ENCODE measurements around the gene RTL1. TPM values are rescaled to one million over a fixed set of nuclear protein-coding genes. Genes with fewer than 3 reads are reported as not detected.

RTL1 gene
- total RNA-seq, 1 experiment from 2014 or later, result not detected

DNA sequence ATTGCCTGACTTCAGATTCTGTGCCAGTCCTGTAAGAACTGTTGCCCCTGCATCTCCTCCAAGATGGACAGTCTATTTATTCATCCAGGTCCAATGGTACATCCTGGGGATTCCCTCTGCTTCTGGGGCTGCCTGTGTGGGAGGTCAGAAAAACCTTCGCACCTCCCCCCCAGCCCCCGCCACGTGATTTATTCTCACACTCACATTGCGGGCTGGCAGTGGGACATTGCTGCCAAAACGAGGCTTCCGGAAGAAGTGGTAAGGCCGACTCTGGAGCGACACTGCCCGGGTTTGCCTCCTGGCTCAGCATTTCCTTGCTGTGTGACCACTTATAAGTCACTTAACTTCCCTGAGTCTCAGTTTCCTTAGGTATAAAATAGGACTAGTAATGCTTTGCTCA, 5.9 kb upstream of the RTL1 start:
- no peak overlapping the region for H2BK5ac ChIP-seq (ENCODE audit: insufficient read length, low read length)
- H3K18ac ChIP-seq (ENCODE audit: insufficient read length, low read depth, low read length), result no peak overlapping the region
- TF ChIP-seq, protein P1, sequence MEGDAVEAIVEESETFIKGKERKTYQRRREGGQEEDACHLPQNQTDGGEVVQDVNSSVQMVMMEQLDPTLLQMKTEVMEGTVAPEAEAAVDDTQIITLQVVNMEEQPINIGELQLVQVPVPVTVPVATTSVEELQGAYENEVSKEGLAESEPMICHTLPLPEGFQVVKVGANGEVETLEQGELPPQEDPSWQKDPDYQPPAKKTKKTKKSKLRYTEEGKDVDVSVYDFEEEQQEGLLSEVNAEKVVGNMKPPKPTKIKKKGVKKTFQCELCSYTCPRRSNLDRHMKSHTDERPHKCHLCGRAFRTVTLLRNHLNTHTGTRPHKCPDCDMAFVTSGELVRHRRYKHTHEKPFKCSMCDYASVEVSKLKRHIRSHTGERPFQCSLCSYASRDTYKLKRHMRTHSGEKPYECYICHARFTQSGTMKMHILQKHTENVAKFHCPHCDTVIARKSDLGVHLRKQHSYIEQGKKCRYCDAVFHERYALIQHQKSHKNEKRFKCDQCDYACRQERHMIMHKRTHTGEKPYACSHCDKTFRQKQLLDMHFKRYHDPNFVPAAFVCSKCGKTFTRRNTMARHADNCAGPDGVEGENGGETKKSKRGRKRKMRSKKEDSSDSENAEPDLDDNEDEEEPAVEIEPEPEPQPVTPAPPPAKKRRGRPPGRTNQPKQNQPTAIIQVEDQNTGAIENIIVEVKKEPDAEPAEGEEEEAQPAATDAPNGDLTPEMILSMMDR (conservative IDR thresholded peaks at IDR 0.05), result no peak
- no peaks in the 10 kb centered on the region for H3K9me3 ChIP-seq (ENCODE audit: control insufficient read depth, low read depth, low read length)
- H3K27me3 ChIP-seq (ENCODE audit: insufficient read depth, low read length), result peaks cover 6% of the 10 kb centered on the region; the same call in 1 of the 2 replicates
- H3K23ac ChIP-seq (ENCODE audit: insufficient read length, low read depth, low read length), result no peak overlapping the region
- H2AK5ac ChIP-seq (ENCODE audit: insufficient read length, low read length), result no peak overlapping the region
- H4K8ac ChIP-seq (replicated peaks; ENCODE audit: insufficient read length, low read depth, low read length), result no peak overlapping the region
- Mint-ChIP-seq H3K27me3 (ENCODE audit: low read depth) (peaks cover 39% of the 10 kb centered on the region), H3K36me3 (ENCODE audit: insufficient read depth in 1 of 3, low read depth in 3 of 3) (no peaks in the 10 kb centered on the region; a peak in 1 of 7 replicates), H3K9me3 (peaks cover 0 to 3% of the 10 kb centered on the region in 2 experiments; a peak in 2 of 5 replicates), H3K4me3 (no peak overlapping the region), H3K27ac (no peak overlapping the region), H3K4me1 (peaks cover 8 to 13% of the 10 kb centered on the region in 2 experiments)
- H3K4ac ChIP-seq (ENCODE audit: low read depth, low read length), result no peak overlapping the region
- H2AFZ ChIP-seq (ENCODE audit: low read length), result no peak overlapping the region
- H3K79me1 ChIP-seq (ENCODE audit: insufficient read depth, low read depth, low read length, poor library complexity, severe bottlenecking), result no peaks in the 10 kb centered on the region
- no CpG with 5 or more reads among the region's 9 CpGs for WGBS (ENCODE audit: extremely low coverage, insufficient read length, low lambda C conversion rate)
- no peak overlapping the region for H2BK20ac ChIP-seq (ENCODE audit: low read depth, low read length, poor library complexity, severe bottlenecking)
- no peak overlapping the region for H3K14ac ChIP-seq (ENCODE audit: insufficient read depth, low read length)
- DNase-seq, result no peak
- no peaks in the 10 kb centered on the region for H4K20me1 ChIP-seq (ENCODE audit: control insufficient read depth, insufficient read depth, insufficient read length)
- H3K56ac ChIP-seq (ENCODE audit: insufficient read length, low read depth, low read length), result no peak overlapping the region
- H3K4me1 ChIP-seq (ENCODE audit: insufficient read depth, low read length), result no peaks in the 10 kb centered on the region
- H3K27ac ChIP-seq (ENCODE audit: insufficient read length, low read depth, low read length), result no peak overlapping the region
- no peak overlapping the region for H2BK12ac ChIP-seq (ENCODE audit: insufficient read length, low read depth, low read length)
- no peak overlapping the region for H2BK120ac ChIP-seq (ENCODE audit: low read depth, low read length, poor library complexity, severe bottlenecking)
- H3K9ac ChIP-seq (ENCODE audit: extremely low read depth, insufficient read length, low read length), result no peak overlapping the region
- no peak overlapping the region for H4K5ac ChIP-seq (ENCODE audit: insufficient read length, low read depth, low read length)
- H4K91ac ChIP-seq (ENCODE audit: insufficient read length, low read depth, low read length), result no peak overlapping the region
- H3T11ph ChIP-seq (ENCODE audit: low read length), result no peak overlapping the region
- no peaks in the 10 kb centered on the region for H3K23me2 ChIP-seq (ENCODE audit: insufficient read length, low read depth, low read length, poor library complexity, severe bottlenecking)
- no peaks in the 10 kb centered on the region for H3K79me2 ChIP-seq (ENCODE audit: insufficient read depth, low read length)
- H2BK15ac ChIP-seq (ENCODE audit: low read depth, low read length), result no peak overlapping the region
- H3K4me2 ChIP-seq (ENCODE audit: insufficient read depth, insufficient read length, low read length), result no peak overlapping the region

Measured in H9 (cell line).